ENCODE results near the gene AK8. TPM values are rescaled to one million over a fixed set of nuclear protein-coding genes. Genes with fewer than 3 reads are reported as not detected.

The AK8 gene
- total and polyA plus RNA-seq, 7 donors, result 0.10 TPM; not detected in 6

DNA sequence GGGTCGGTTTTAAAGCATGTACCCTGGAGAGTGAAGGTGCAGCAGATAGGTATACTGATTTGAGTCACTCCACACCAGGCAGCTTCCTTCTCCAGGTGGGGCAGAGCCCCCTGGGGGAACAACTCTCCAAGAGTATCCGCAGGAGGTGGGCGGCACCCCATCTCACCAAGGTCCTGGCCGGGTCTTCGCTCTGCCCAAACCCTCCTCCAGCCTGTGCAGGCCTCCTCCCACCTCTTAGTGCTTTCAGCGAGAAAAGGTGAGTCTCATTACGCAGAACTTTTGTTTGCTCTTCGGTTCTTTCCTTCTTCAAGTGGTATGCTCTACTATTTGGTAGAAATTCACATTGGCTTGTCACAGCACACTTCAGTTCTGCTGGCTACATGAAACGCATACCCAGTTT lies 14.3 kb upstream of the AK8 start:
- TF ChIP-seq CTCF (IDR thresholded peaks at IDR 0.05), result no peak
- Histone ChIP-seq H3K27ac (no peak overlapping the region), H3K9me3 (no peaks in the 10 kb centered on the region), H3K4me1 (no peaks in the 10 kb centered on the region), H3K27me3 (ENCODE audit: insufficient read depth in 3 of 3, low read length in 2 of 3) (no peaks in the 10 kb centered on the region), H3K36me3 (ENCODE audit: insufficient read depth in 1 of 2, low read depth in 1 of 2) (peaks cover 17 to 59% of the 10 kb centered on the region in 2 donors), H3K4me3 (no peak overlapping the region)
- 74 to 82% (median 79%) methylated on average over 9 of the region's 9 CpGs for WGBS, 3 donors
- no peak for ATAC-seq
- no peak for DNase-seq
- intact Hi-C loops (cut with DNase I), result no loop called here

DNA sequence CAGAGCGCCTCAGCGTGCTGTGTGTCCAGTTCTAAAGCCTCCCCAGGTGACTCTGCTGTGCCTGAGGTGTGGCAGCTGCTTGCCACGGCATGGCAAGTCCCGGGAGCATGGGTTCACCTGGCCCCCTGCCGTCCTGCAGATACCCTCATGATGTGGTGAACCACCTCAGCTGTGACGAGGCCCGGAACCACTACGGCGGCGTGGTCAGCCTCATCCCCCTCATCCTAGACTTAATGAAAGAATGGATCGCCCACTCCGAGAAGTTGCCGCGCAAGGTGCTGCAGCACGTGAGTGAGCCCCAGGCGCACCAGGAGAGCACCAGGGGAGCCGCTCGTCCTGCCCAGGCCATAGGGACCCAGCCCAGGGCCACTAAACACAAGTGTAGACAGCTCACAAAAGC lies 10.1 kb upstream of the AK8 start:
- Histone ChIP-seq H3K27ac (no peak overlapping the region), H3K9me3 (no peaks in the 10 kb centered on the region), H3K4me3 (no peak overlapping the region), H3K36me3 (ENCODE audit: insufficient read depth in 1 of 2, low read depth in 1 of 2) (peaks cover 6 to 16% of the 10 kb centered on the region in 2 donors), H3K27me3 (ENCODE audit: insufficient read depth in 3 of 3, low read length in 2 of 3) (no peaks in the 10 kb centered on the region), H3K4me1 (no peaks in the 10 kb centered on the region)
- ATAC-seq (no peak), DNase-seq (no peak)
- intact Hi-C loops (cut with DNase I), result no loop called here
- WGBS, 3 donors, result 95 to 96% (median 95%) methylated on average over 18 of the region's 18 CpGs
- TF ChIP-seq CTCF (IDR thresholded peaks at IDR 0.05), result no peak

- TF ChIP-seq CTCF (IDR thresholded peaks at IDR 0.05), result no peak
- H3K36me3 ChIP-seq (ENCODE audit: insufficient read depth in 1 of 2, low read depth in 1 of 2), result peaks cover 2 to 9% of the 10 kb centered on the region in 2 donors
- intact Hi-C loops (cut with DNase I), result no loop called here
- no peaks in the 10 kb centered on the region for H3K4me1 ChIP-seq
- DNase-seq (no peak), ATAC-seq (no peak)
- 76 to 79% (median 79%) methylated on average over 18 of the region's 18 CpGs for WGBS, 3 donors
- no peak overlapping the region for H3K27ac ChIP-seq
- no peaks in the 10 kb centered on the region for H3K9me3 ChIP-seq
- H3K27me3 ChIP-seq (ENCODE audit: insufficient read depth in 3 of 3, low read length in 2 of 3), result no peaks in the 10 kb centered on the region
- H3K4me3 ChIP-seq, result no peak overlapping the region
Measured at GRCh38 chr9:132887181-132888120, 9.4 kb upstream of the AK8 start.

DNA sequence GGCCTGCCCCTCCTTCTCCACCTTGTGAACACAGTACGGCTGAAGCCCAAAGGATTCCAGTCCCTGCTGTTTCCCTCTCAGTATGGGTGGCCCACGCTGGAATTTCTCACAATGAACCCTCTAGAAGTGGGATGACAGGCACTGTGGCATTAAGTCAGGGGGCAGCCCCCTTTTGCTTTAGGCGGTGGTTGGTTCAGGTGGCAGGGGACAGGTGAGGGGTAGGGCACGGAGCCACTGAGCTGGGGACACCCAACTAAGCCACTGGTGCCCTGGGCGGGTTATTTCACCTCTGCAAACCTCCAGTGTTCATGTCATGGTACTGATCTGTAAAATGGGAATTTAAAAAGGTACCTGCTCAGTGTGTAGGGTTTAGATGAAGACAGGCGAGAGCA lies 8.2 kb upstream of the AK8 start:
- no peaks in the 10 kb centered on the region for H3K27me3 ChIP-seq (ENCODE audit: insufficient read depth in 3 of 3, low read length in 2 of 3)
- H3K9me3 ChIP-seq, result no peaks in the 10 kb centered on the region
- TF ChIP-seq CTCF (IDR thresholded peaks at IDR 0.05), result no peak
- no peak overlapping the region for H3K4me3 ChIP-seq
- DNase-seq (no peak), ATAC-seq (no peak)
- no peak overlapping the region for H3K27ac ChIP-seq
- no peaks in the 10 kb centered on the region for H3K4me1 ChIP-seq
- WGBS, 3 donors, result 87 to 89% (median 89%) methylated on average over 6 of the region's 6 CpGs
- intact Hi-C loops (cut with DNase I), result no loop called here
- H3K36me3 ChIP-seq (ENCODE audit: insufficient read depth in 1 of 2, low read depth in 1 of 2), result no peaks in the 10 kb centered on the region
